Lower leg skin (tissue), 4 donors: ENCODE data around the gene AMN. TPM values are rescaled to one million over a fixed set of nuclear protein-coding genes. Genes with fewer than 3 reads are reported as not detected.

Experiments
- DNase-seq, 2 donors: peaks; one replicate each; pipeline ENCODE4 v3.0.0-alpha.2; 2019; ENCODE audit warnings: low spot score in 2 of 2
- H3K4me3 ChIP-seq: fragments of 200-600 bp; sonication (generic); 2 replicates; pipeline ENCODE4 v1.5.1; 2017; ENCODE audit warnings: mild to moderate bottlenecking, low read depth; ENCODE audit not compliant: poor library complexity, severe bottlenecking
- CTCF ChIP-seq, 3 donors: fragments of 450-650 bp; IDR thresholded peaks; one replicate each; pipeline ENCODE4 v1.5.1; 2016; ENCODE audit warnings: antibody characterized with exemption in 3 of 3, mild to moderate bottlenecking in 3 of 3, moderate library complexity in 2 of 3
- POLR2A ChIP-seq, 2 donors: fragments of 450-650 bp; IDR thresholded peaks; one replicate each; pipeline ENCODE4 v1.6.1; 2016 to 2017; ENCODE audit warnings: antibody characterized with exemption in 2 of 2, mild to moderate bottlenecking in 1 of 2, moderate library complexity in 1 of 2
- WGBS, 2 donors: methylation state at CpG; one replicate each; pipeline ENCODE4 v1.1.5; 2018; 5-methylcytosine and 5-hydroxymethylcytosine counted together
- intact Hi-C: fragments of 100-400 bp; cut with DNase I; formaldehyde crosslinking; loops from one replicate; pipeline ENCODE4 v1.15.0; 2023; ENCODE audit warnings: low total_unique reads
- total RNA-seq, 4 donors: library from RNA; depleted of rRNA; stranded (reverse); fragments of >200 nt; gene quantifications; one replicate each; pipeline ENCODE4 v1.1.0, GENCODE V29; 2016

Gene AMN
- total RNA-seq, 4 donors from 2014 or later: 21.5 to 29.1 (median 24.1) TPM

GRCh38 chr14:102953100-102953499, 30.6 kb downstream of the AMN start:
- no peak for TF ChIP-seq POLR2A (IDR thresholded peaks at IDR 0.05)
- no peak for TF ChIP-seq CTCF (IDR thresholded peaks at IDR 0.05)
- DNase-seq: no peak
- 91 to 93% methylated on average over 15 of the region's 15 CpGs for WGBS, 2 donors
- intact Hi-C loops: no loop called here
- no peak overlapping the region for H3K4me3 ChIP-seq

- 94 to 95% methylated on average over 18 of the region's 18 CpGs for WGBS, 2 donors
- H3K4me3 ChIP-seq: no peak overlapping the region
- no peak for DNase-seq
- TF ChIP-seq POLR2A (IDR thresholded peaks at IDR 0.05) (no peak), CTCF (IDR thresholded peaks at IDR 0.05) (no peak)
- intact Hi-C loops: no loop called here
Measured at GRCh38 chr14:102954081-102954789, 31.8 kb downstream of the AMN start.

GRCh38 chr14:102955636-102956408, 33.4 kb downstream of the AMN start:
- no peak for DNase-seq
- intact Hi-C loops: no loop called here
- WGBS, 2 donors: 70 to 77% methylated on average over 8 of the region's 8 CpGs

GRCh38 chr14:102957222-102957621, 34.8 kb downstream of the AMN start:
- intact Hi-C loops: no loop called here

More at GRCh38 chr14:102955636-102956408, 33.4 kb downstream of the AMN start:
- H3K4me3 ChIP-seq: no peak overlapping the region
- no peak for TF ChIP-seq POLR2A (IDR thresholded peaks at IDR 0.05)

GRCh38 chr14:102958461-102958860, 36.0 kb downstream of the AMN start:
- DNase-seq: no peak
- no peak overlapping the region for H3K4me3 ChIP-seq
- intact Hi-C loops: no loop called here
- TF ChIP-seq POLR2A (IDR thresholded peaks at IDR 0.05) (no peak), CTCF (IDR thresholded peaks at IDR 0.05) (no peak)
- 97% methylated on average over 10 of the region's 10 CpGs for WGBS, 2 donors

More at GRCh38 chr14:102957222-102957621, 34.8 kb downstream of the AMN start:
- no peak for TF ChIP-seq CTCF (IDR thresholded peaks at IDR 0.05)
- TF ChIP-seq POLR2A (IDR thresholded peaks at IDR 0.05): no peak
- H3K4me3 ChIP-seq: no peak overlapping the region
- 94 to 97% methylated on average over 10 of the region's 10 CpGs for WGBS, 2 donors
- no peak for DNase-seq

- no peak overlapping the region for H3K4me3 ChIP-seq
- no peak for DNase-seq
- intact Hi-C loops: no loop called here
- WGBS, 2 donors: 88 to 90% methylated on average over 9 of the region's 9 CpGs
- TF ChIP-seq POLR2A (IDR thresholded peaks at IDR 0.05) (no peak), CTCF (IDR thresholded peaks at IDR 0.05) (no peak)
Measured at GRCh38 chr14:102962111-102962627, 39.7 kb downstream of the AMN start.
